HEK293 (cell line): ENCODE data around the gene SDHAF1.

Source experiments
- PBX3 ChIP-seq: sonication (generic); formaldehyde crosslinking; IDR thresholded peaks from 2 replicates; pipeline ENCODE4 v1.8.1; 2022; ENCODE audit warnings: mild to moderate bottlenecking, moderate library complexity, missing genetic modification reagents
- YY2 ChIP-seq: fragments of 450-650 bp; formaldehyde crosslinking; IDR thresholded peaks from 2 replicates; pipeline ENCODE4 v1.5.1; 2016; ENCODE audit warnings: missing biosample characterization, missing genetic modification characterization
- ZBTB49 ChIP-seq: fragments of 450-650 bp; formaldehyde crosslinking; IDR thresholded peaks from 2 replicates; pipeline ENCODE4 v1.5.1; 2016; ENCODE audit warnings: missing biosample characterization, missing genetic modification characterization, low read depth
- ZBTB8A ChIP-seq: fragments of 450-650 bp; formaldehyde crosslinking; IDR thresholded peaks from 2 replicates; pipeline ENCODE4 v1.5.1; 2016; ENCODE audit warnings: missing biosample characterization, missing genetic modification characterization
- ZFP41 ChIP-seq: fragments of 450-650 bp; formaldehyde crosslinking; IDR thresholded peaks from 2 replicates; pipeline ENCODE4 v1.5.1; 2016; ENCODE audit warnings: missing biosample characterization, missing genetic modification characterization, borderline replicate concordance
- ZNF280D ChIP-seq: fragments of 450-650 bp; formaldehyde crosslinking; IDR thresholded peaks from 2 replicates; pipeline ENCODE4 v1.5.1; 2016; ENCODE audit warnings: missing biosample characterization, missing genetic modification characterization
- ZNF302 ChIP-seq: fragments of 450-650 bp; formaldehyde crosslinking; IDR thresholded peaks from 2 replicates; pipeline ENCODE4 v1.5.1; 2016; ENCODE audit warnings: missing biosample characterization, missing genetic modification characterization, low read depth
- ZNF501 ChIP-seq: fragments of 450-650 bp; formaldehyde crosslinking; IDR thresholded peaks from 2 replicates; pipeline ENCODE4 v1.5.1; 2016; ENCODE audit warnings: missing biosample characterization, missing genetic modification characterization
- ZNF544 ChIP-seq: fragments of 450-650 bp; formaldehyde crosslinking; IDR thresholded peaks from 2 replicates; pipeline ENCODE4 v1.5.0; 2017; ENCODE audit warnings: missing biosample characterization, missing genetic modification characterization
- ZNF600 ChIP-seq: fragments of 450-650 bp; formaldehyde crosslinking; IDR thresholded peaks from 2 replicates; pipeline ENCODE4 v1.5.1; 2016; ENCODE audit warnings: missing biosample characterization, missing genetic modification characterization
- ZSCAN5A ChIP-seq: fragments of 450-650 bp; formaldehyde crosslinking; IDR thresholded peaks from 2 replicates; pipeline ENCODE4 v1.5.1; 2016; ENCODE audit warnings: missing biosample characterization, missing genetic modification characterization
- TF ChIP-seq, protein P1 (sequence below): fragments of 450-650 bp; formaldehyde crosslinking; IDR thresholded peaks from 2 replicates; pipeline ENCODE4 v1.5.1; 2016; ENCODE audit warnings: missing biosample characterization, missing genetic modification characterization
- TF ChIP-seq, protein P2 (sequence below): fragments of 450-650 bp; formaldehyde crosslinking; IDR thresholded peaks from 2 replicates; pipeline ENCODE4 v1.5.1; 2016; ENCODE audit warnings: missing biosample characterization, missing genetic modification characterization
- TF ChIP-seq, protein P3 (sequence below): fragments of 450-650 bp; formaldehyde crosslinking; IDR thresholded peaks from 2 replicates; pipeline ENCODE4 v1.5.1; 2016; ENCODE audit warnings: missing biosample characterization, missing genetic modification characterization, borderline replicate concordance

- TF ChIP-seq ZNF600 (tag by site-specific recombination): no peak
- TF ChIP-seq, protein P1, sequence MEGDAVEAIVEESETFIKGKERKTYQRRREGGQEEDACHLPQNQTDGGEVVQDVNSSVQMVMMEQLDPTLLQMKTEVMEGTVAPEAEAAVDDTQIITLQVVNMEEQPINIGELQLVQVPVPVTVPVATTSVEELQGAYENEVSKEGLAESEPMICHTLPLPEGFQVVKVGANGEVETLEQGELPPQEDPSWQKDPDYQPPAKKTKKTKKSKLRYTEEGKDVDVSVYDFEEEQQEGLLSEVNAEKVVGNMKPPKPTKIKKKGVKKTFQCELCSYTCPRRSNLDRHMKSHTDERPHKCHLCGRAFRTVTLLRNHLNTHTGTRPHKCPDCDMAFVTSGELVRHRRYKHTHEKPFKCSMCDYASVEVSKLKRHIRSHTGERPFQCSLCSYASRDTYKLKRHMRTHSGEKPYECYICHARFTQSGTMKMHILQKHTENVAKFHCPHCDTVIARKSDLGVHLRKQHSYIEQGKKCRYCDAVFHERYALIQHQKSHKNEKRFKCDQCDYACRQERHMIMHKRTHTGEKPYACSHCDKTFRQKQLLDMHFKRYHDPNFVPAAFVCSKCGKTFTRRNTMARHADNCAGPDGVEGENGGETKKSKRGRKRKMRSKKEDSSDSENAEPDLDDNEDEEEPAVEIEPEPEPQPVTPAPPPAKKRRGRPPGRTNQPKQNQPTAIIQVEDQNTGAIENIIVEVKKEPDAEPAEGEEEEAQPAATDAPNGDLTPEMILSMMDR (tag by site-specific recombination): no peak
- TF ChIP-seq ZNF501 (tag by site-specific recombination): no peak
- TF ChIP-seq ZBTB8A (tag by site-specific recombination): no peak
- TF ChIP-seq ZBTB49: no peak
- no peak for TF ChIP-seq ZNF302 (tag by site-specific recombination)
- no peak for TF ChIP-seq ZFP41 (tag by site-specific recombination)
- no peak for TF ChIP-seq ZNF544
- TF ChIP-seq, protein P2, sequence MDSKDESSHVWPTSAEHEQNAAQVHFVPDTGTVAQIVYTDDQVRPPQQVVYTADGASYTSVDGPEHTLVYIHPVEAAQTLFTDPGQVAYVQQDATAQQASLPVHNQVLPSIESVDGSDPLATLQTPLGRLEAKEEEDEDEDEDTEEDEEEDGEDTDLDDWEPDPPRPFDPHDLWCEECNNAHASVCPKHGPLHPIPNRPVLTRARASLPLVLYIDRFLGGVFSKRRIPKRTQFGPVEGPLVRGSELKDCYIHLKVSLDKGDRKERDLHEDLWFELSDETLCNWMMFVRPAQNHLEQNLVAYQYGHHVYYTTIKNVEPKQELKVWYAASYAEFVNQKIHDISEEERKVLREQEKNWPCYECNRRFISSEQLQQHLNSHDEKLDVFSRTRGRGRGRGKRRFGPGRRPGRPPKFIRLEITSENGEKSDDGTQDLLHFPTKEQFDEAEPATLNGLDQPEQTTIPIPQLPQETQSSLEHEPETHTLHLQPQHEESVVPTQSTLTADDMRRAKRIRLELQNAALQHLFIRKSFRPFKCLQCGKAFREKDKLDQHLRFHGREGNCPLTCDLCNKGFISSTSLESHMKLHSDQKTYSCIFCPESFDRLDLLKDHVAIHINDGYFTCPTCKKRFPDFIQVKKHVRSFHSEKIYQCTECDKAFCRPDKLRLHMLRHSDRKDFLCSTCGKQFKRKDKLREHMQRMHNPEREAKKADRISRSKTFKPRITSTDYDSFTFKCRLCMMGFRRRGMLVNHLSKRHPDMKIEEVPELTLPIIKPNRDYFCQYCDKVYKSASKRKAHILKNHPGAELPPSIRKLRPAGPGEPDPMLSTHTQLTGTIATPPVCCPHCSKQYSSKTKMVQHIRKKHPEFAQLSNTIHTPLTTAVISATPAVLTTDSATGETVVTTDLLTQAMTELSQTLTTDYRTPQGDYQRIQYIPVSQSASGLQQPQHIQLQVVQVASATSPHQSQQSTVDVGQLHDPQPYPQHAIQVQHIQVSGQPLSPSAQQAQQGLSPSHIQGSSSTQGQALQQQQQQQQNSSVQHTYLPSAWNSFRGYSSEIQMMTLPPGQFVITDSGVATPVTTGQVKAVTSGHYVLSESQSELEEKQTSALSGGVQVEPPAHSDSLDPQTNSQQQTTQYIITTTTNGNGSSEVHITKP: no peak
- TF ChIP-seq ZSCAN5A (tag by site-specific recombination): no peak
- TF ChIP-seq PBX3 (CRISPR knock-in tag): no peak
- TF ChIP-seq YY2: no peak
- no peak for TF ChIP-seq ZNF280D (tag by site-specific recombination)
- TF ChIP-seq, protein P3, sequence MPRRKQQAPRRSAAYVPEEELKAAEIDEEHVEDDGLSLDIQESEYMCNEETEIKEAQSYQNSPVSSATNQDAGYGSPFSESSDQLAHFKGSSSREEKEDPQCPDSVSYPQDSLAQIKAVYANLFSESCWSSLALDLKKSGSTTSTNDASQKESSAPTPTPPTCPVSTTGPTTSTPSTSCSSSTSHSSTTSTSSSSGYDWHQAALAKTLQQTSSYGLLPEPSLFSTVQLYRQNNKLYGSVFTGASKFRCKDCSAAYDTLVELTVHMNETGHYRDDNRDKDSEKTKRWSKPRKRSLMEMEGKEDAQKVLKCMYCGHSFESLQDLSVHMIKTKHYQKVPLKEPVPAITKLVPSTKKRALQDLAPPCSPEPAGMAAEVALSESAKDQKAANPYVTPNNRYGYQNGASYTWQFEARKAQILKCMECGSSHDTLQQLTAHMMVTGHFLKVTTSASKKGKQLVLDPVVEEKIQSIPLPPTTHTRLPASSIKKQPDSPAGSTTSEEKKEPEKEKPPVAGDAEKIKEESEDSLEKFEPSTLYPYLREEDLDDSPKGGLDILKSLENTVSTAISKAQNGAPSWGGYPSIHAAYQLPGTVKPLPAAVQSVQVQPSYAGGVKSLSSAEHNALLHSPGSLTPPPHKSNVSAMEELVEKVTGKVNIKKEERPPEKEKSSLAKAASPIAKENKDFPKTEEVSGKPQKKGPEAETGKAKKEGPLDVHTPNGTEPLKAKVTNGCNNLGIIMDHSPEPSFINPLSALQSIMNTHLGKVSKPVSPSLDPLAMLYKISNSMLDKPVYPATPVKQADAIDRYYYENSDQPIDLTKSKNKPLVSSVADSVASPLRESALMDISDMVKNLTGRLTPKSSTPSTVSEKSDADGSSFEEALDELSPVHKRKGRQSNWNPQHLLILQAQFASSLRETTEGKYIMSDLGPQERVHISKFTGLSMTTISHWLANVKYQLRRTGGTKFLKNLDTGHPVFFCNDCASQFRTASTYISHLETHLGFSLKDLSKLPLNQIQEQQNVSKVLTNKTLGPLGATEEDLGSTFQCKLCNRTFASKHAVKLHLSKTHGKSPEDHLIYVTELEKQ (tag by site-specific recombination): no peak
Observed at GRCh38 chr19:35990771-35991730, 3.9 kb upstream of the SDHAF1 start.
